ENCODE results near the gene LMO1. TPM values are rescaled to one million over a fixed set of nuclear protein-coding genes. Genes with fewer than 3 reads are reported as not detected.

The LMO1 gene
- total and polyA plus RNA-seq, 4 donors, result not detected

DNA sequence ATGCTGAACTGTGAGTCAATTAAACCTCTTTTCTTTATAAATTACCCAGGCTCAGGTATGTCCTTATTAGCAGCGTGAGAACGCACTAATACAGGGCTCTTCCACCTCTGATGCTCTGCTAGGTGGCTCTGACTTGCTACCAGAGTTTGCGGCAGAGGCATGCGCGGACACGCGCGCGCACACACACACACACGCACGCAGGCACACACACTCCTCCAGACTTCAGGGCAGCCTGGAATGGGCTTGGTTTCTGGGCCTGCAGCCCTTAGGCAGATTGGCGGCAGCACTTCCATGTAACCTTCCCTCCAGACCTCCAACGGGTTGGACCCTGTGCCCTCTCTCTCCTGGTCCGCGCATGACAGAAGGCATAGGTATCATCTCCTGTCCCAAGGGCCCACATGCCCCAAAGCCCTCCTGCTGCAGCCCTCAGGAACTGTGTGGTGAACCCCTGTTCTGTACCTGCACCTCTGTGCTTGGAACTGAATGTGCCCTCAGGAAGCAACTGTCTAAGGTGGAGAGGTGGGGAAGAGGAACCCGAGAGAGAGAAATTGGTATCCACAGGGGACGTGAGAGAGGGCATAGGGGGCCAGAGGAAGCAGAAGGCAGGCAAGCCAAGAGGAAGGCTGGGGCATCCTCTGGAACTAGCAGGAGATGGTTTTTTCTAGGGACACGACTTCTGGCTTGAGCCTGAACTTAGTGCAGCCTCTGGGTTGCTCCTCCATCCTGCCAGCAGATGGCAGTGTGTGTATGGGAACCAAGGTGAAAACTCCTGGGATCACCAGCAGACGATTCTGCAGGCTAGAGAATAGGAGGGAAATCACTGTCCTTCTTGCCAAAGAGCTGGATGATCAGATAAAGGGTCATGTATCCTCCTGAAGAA, 71.4 kb downstream of the LMO1 start:
- DNase-seq, result peak in 1 of 2 donors; percentile 70
- WGBS, 2 donors, result 72% methylated on average over 19 of the region's 19 CpGs
- intact Hi-C loops (cut with DNase I), result loop anchor here in 1 of 2 donors (10.0 kb wide), 1 partner anchor 373 kb away; no protein-coding TSS in a partner anchor
- Histone ChIP-seq H3K4me1 (ENCODE audit: control insufficient read depth in 1 of 2, insufficient read depth in 2 of 2, low read length in 2 of 2) (no peaks in the 10 kb centered on the region), H3K27ac (ENCODE audit: low read depth in 1 of 2, low read length in 2 of 2) (no peak overlapping the region), H3K4me3 (ENCODE audit: low read length in 2 of 2) (no peak overlapping the region), H3K27me3 (ENCODE audit: control insufficient read depth in 1 of 2, insufficient read depth in 2 of 2, low read length in 1 of 2) (no peaks in the 10 kb centered on the region), H3K36me3 (ENCODE audit: control insufficient read depth in 1 of 2, insufficient read depth in 2 of 2, low read length in 1 of 2) (no peaks in the 10 kb centered on the region), H3K9me3 (ENCODE audit: control insufficient read depth, low read length) (no peaks in the 10 kb centered on the region)
- peak; percentile 76 for ATAC-seq (ENCODE audit: low FRiP score)

DNA sequence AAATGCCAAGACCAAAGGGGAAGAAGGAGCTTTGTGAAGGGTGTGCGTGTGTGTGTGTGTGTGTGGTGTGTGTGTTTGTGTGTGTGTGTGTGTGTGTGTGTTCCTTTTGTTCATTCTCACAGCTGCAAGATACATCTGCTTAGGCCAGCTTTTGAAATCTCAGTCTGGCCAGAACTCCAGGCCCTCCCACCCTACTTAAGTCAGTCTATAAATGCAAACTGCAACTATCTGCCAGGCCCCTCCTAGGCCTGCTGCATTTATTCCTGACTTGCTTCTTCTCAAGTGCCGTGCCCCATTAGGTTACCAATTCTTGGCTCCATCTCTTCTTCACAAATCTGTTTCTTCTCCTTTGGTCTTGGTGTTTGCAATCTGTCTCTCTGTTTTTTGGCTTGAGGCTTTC, 73.2 kb downstream of the LMO1 start:
- no peaks in the 10 kb centered on the region for H3K36me3 ChIP-seq (ENCODE audit: control insufficient read depth in 1 of 2, insufficient read depth in 2 of 2, low read length in 1 of 2)
- DNase-seq (no peak), ATAC-seq (ENCODE audit: low FRiP score) (no peak)
- H3K4me1 ChIP-seq (ENCODE audit: control insufficient read depth in 1 of 2, insufficient read depth in 2 of 2, low read length in 2 of 2), result no peaks in the 10 kb centered on the region
- WGBS, 2 donors, result 41 to 46% methylated on average over 2 of the region's 2 CpGs
- intact Hi-C loops (cut with DNase I), result loop anchor here in 1 of 2 donors (10.0 kb wide), 1 partner anchor 374 kb away; no protein-coding TSS in a partner anchor
- no peak overlapping the region for H3K27ac ChIP-seq (ENCODE audit: low read depth in 1 of 2, low read length in 2 of 2)
- H3K9me3 ChIP-seq (ENCODE audit: control insufficient read depth, low read length), result no peaks in the 10 kb centered on the region
- no peaks in the 10 kb centered on the region for H3K27me3 ChIP-seq (ENCODE audit: control insufficient read depth in 1 of 2, insufficient read depth in 2 of 2, low read length in 1 of 2)
- H3K4me3 ChIP-seq (ENCODE audit: low read length in 2 of 2), result no peak overlapping the region

DNA sequence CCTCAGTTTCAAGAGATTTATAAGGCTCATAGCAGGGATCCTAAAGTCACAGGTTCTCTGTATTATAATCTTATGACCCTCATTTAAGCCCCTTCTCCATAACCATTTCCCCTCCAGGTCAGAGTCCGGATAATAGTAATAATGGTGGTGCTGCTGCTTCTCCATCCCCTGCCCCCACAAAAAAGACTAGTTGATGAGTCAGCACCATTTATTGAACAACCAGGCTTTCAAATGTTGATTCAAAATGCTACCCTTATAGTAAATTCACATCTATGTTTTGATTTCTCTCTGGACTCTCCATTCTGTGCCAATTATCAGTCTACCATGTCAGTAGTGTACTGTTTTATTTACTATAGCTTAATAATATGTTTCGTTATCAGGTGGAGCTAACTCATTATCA, 77.2 kb downstream of the LMO1 start:
- Histone ChIP-seq H3K4me3 (ENCODE audit: low read length in 2 of 2) (peak overlapping the region in 1 of 2 donors; percentile 18), H3K27ac (ENCODE audit: low read depth in 1 of 2, low read length in 2 of 2) (no peak overlapping the region), H3K9me3 (ENCODE audit: control insufficient read depth, low read length) (peaks cover 2% of the 10 kb centered on the region), H3K36me3 (ENCODE audit: control insufficient read depth in 1 of 2, insufficient read depth in 2 of 2, low read length in 1 of 2) (no peaks in the 10 kb centered on the region), H3K27me3 (ENCODE audit: control insufficient read depth in 1 of 2, insufficient read depth in 2 of 2, low read length in 1 of 2) (no peaks in the 10 kb centered on the region), H3K4me1 (ENCODE audit: control insufficient read depth in 1 of 2, insufficient read depth in 2 of 2, low read length in 2 of 2) (no peaks in the 10 kb centered on the region)
- no peak for DNase-seq
- WGBS, 2 donors, result 90 to 92% methylated on average over 2 of the region's 2 CpGs
- intact Hi-C loops (cut with DNase I), result no loop called here
- ATAC-seq (ENCODE audit: low FRiP score), result no peak

DNA sequence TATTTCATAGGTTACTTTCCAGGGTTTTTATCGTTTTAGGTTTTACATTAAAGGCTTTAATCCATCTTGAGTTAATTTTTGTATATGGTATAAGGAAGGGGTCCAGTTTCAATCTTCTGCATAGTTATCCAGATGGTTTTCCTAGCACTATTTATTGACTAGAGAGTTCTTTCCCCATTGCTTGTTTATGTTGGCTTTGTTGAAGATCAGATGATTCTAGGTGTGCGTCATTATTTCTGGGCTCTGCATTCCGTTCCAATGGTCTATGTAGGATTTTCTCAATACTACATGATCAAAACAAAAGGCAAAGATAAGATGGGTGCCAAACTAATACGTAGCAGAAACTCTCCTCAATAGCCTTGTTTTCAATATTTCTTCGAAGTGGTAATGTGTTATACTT, 80.6 kb downstream of the LMO1 start:
- no peak for DNase-seq
- no peaks in the 10 kb centered on the region for H3K27me3 ChIP-seq (ENCODE audit: control insufficient read depth in 1 of 2, insufficient read depth in 2 of 2, low read length in 1 of 2)
- no peak for ATAC-seq (ENCODE audit: low FRiP score)
- no peak overlapping the region for H3K27ac ChIP-seq (ENCODE audit: low read depth in 1 of 2, low read length in 2 of 2)
- WGBS, 2 donors, result 65 to 67% methylated on average over 5 of the region's 5 CpGs
- no peaks in the 10 kb centered on the region for H3K36me3 ChIP-seq (ENCODE audit: control insufficient read depth in 1 of 2, insufficient read depth in 2 of 2, low read length in 1 of 2)
- peaks cover 2% of the 10 kb centered on the region for H3K9me3 ChIP-seq (ENCODE audit: control insufficient read depth, low read length)
- H3K4me3 ChIP-seq (ENCODE audit: low read length in 2 of 2), result no peak overlapping the region
- intact Hi-C loops (cut with DNase I), result no loop called here
- H3K4me1 ChIP-seq (ENCODE audit: control insufficient read depth in 1 of 2, insufficient read depth in 2 of 2, low read length in 2 of 2), result no peaks in the 10 kb centered on the region

DNA sequence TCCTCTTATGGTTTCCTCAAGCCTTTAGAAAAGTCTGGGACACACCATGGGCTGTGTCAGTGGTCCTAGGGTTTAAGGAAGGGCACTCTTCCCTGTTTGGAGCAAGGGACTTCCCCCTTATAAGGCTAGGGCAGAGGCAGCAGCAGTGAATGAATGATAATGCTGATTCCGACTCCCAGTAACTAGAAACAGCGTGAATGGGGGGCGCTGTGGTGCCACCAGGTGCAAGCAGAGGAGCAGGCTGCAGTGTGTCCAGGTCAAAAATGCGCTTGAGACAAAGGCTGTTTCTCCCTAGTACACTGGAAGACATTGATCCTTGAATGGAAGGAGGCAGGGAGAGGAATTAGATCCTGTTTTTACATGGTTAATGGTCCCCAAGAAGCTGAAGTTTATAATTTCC, 83.2 kb downstream of the LMO1 start:
- WGBS, 2 donors, result 40 to 41% methylated on average over 4 of the region's 4 CpGs
- Histone ChIP-seq H3K27ac (ENCODE audit: low read depth in 1 of 2, low read length in 2 of 2) (no peak overlapping the region), H3K9me3 (ENCODE audit: control insufficient read depth, low read length) (peaks cover 2% of the 10 kb centered on the region), H3K27me3 (ENCODE audit: control insufficient read depth in 1 of 2, insufficient read depth in 2 of 2, low read length in 1 of 2) (no peaks in the 10 kb centered on the region), H3K4me3 (ENCODE audit: low read length in 2 of 2) (no peak overlapping the region), H3K4me1 (ENCODE audit: control insufficient read depth in 1 of 2, insufficient read depth in 2 of 2, low read length in 2 of 2) (no peaks in the 10 kb centered on the region), H3K36me3 (ENCODE audit: control insufficient read depth in 1 of 2, insufficient read depth in 2 of 2, low read length in 1 of 2) (no peaks in the 10 kb centered on the region)
- ATAC-seq (ENCODE audit: low FRiP score) (no peak), DNase-seq (no peak)
- intact Hi-C loops (cut with DNase I), result no loop called here

DNA sequence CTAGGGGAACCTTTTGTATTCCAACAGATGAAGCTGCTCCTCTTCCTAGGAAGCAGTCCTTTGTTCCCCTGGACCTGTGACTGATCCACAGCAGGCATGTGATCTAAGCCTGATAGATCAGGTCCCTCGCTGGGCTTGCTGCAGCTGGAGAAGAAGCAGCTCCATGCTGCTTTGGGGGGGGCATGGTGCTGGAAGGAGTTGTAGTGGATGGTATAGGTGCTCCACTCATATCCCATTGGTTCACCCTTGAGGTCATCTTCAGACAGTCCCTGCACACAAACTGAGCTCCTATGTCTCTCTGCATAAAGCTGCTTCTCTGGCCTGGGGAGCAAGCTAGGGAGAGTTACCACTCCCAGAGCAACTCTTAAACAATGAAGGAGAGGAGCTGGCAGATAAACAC, 85.4 kb downstream of the LMO1 start:
- H3K27ac ChIP-seq (ENCODE audit: low read depth in 1 of 2, low read length in 2 of 2), result no peak overlapping the region
- WGBS, 2 donors, result 62 to 67% methylated on average over 1 of the region's 1 CpG

DNA sequence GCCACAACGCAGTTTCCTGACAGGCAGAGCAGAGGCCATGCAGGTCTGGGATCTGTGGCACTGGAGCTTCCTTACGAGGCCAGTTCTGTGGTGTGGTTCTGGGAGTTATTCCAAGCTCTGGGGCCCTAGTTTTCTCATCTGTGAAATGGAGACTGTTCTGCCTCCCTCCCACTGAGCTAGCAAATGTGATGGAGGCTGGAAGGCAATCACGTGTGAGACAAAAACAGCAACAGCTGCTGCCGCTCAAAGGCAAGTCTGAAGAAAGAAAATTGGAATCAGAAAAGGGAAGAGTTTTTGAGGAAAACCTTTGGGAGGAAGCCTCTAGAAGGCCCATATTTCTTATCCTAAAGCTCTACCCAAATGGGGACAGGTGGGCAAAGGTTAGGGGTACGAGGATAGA, 86.5 kb downstream of the LMO1 start:
- WGBS, 2 donors, result 37 to 42% methylated on average over 5 of the region's 5 CpGs
- ATAC-seq (ENCODE audit: low FRiP score) (no peak), DNase-seq (no peak)
- H3K4me3 ChIP-seq (ENCODE audit: low read length in 2 of 2), result no peak overlapping the region
- intact Hi-C loops (cut with DNase I), result no loop called here
- H3K27me3 ChIP-seq (ENCODE audit: control insufficient read depth in 1 of 2, insufficient read depth in 2 of 2, low read length in 1 of 2), result no peaks in the 10 kb centered on the region
- H3K9me3 ChIP-seq (ENCODE audit: control insufficient read depth, low read length), result no peaks in the 10 kb centered on the region
- no peak overlapping the region for H3K27ac ChIP-seq (ENCODE audit: low read depth in 1 of 2, low read length in 2 of 2)
- no peaks in the 10 kb centered on the region for H3K36me3 ChIP-seq (ENCODE audit: control insufficient read depth in 1 of 2, insufficient read depth in 2 of 2, low read length in 1 of 2)
- H3K4me1 ChIP-seq (ENCODE audit: control insufficient read depth in 1 of 2, insufficient read depth in 2 of 2, low read length in 2 of 2), result no peaks in the 10 kb centered on the region

More for the DNA sequence above, 85.4 kb downstream of the LMO1 start:
- Histone ChIP-seq H3K4me1 (ENCODE audit: control insufficient read depth in 1 of 2, insufficient read depth in 2 of 2, low read length in 2 of 2) (no peaks in the 10 kb centered on the region), H3K9me3 (ENCODE audit: control insufficient read depth, low read length) (no peaks in the 10 kb centered on the region), H3K27me3 (ENCODE audit: control insufficient read depth in 1 of 2, insufficient read depth in 2 of 2, low read length in 1 of 2) (no peaks in the 10 kb centered on the region), H3K4me3 (ENCODE audit: low read length in 2 of 2) (no peak overlapping the region), H3K36me3 (ENCODE audit: control insufficient read depth in 1 of 2, insufficient read depth in 2 of 2, low read length in 1 of 2) (no peaks in the 10 kb centered on the region)
- ATAC-seq (ENCODE audit: low FRiP score) (no peak), DNase-seq (no peak)
- intact Hi-C loops (cut with DNase I), result no loop called here
